HG02610 (cell line): Measurements from ENCODE around the gene PLPPR1.
A peak's percentile ranks its signal among the peaks of the same experiment; 100 is the strongest.
"Not testable (repeated sequence)": the region's sequence is repeated elsewhere in the genome, so short reads cannot be mapped to it uniquely, and the experiment has no call there.

Source experiments
- ATAC-seq: cut with Tn5 transposase; IDR thresholded peaks from one replicate; pipeline ENCODE4 v1.9.1; 2021; ENCODE audit warnings: mild to moderate bottlenecking, moderate library complexity; ENCODE audit not compliant: unreplicated experiment

Gene PLPPR1

GRCh38 chr9:101274971-101275768, 246.6 kb downstream of the PLPPR1 start:
- ATAC-seq = no peak

GRCh38 chr9:101275769-101276250, 247.3 kb downstream of the PLPPR1 start:
- no peak for ATAC-seq

GRCh38 chr9:101291043-101291442, 262.5 kb downstream of the PLPPR1 start:
- ATAC-seq = not testable (repeated sequence)

- ATAC-seq = no peak
These were observed 271.4 kb downstream of the PLPPR1 start for GRCh38 chr9:101299901-101300300.

DNA sequence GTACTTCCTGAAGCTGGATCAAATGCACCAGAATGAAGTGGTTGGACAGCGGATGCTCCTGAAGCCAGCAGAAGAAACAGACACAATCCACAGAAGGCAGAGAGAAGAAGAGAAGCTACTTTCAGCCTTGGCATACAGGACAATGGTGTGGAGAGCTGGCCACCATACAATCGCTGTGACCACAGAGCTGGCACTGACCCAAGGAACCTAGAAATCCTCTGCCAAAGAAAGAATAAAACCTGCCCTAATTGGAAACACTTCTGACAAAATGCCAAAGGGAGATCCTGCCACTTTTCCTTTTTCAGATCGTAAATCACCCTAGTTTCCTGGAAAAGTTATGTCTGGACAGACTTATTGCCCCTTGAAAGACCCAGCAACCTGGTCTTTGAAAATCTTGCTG, 278.5 kb downstream of the PLPPR1 start:
- ATAC-seq = no peak

- ATAC-seq = no peak
These were observed 279.1 kb downstream of the PLPPR1 start for GRCh38 chr9:101307524-101308213.

- no peak for ATAC-seq
These were observed 280.6 kb downstream of the PLPPR1 start for GRCh38 chr9:101309139-101309538.

DNA sequence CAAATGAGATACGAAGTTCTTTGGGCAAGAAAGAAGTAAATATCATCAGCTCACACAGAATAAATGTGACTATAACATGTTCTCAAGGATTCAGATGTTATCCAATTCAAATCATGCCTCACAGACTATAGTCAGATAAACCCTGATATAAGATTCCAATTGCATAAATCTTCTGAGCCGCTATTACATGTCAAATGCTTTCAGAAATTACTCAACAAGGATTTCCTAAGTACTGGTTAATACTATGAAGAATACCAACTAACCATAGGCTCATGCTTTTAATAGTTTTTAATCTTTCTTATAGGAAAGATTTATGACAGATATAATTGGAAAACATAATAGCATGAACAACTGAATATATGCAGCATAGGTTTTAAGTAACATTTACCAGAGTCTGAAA, 282.7 kb downstream of the PLPPR1 start:
- ATAC-seq = no peak

GRCh38 chr9:101311758-101312420, 283.4 kb downstream of the PLPPR1 start:
- ATAC-seq = peak; percentile 78

- ATAC-seq = no peak
These were observed 284.1 kb downstream of the PLPPR1 start for GRCh38 chr9:101312661-101313060.

GRCh38 chr9:101315112-101315450, 286.6 kb downstream of the PLPPR1 start:
- no peak for ATAC-seq

GRCh38 chr9:101317735-101318134, 289.2 kb downstream of the PLPPR1 start:
- no peak for ATAC-seq

GRCh38 chr9:101323129-101323528, 294.6 kb downstream of the PLPPR1 start:
- ATAC-seq = no peak

DNA sequence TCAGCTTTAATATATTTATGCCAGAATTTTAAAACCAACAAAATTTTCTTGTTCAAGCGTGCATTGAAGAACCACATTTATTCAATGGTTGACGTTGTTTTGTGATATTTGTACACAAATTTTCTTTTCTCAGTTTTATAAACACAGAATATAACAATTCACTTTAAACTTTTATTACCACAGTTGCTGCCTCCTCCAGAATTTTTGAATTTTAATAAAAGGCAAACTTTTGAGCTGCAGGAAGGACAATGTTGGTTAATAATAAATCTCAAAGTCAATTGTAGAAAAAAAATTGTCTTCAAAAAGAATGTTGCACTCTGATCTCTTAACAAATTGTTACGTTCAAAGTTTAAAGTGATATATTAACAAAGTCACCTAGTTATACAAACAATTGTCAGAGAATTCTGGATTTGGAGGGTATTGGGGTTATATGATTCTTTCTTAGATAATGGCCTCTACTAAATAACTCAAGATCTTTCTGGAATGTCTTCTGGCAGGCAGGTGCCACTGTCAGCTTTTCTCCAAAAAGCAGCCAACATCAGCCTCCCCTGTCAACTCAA, 295.8 kb downstream of the PLPPR1 start:
- no peak for ATAC-seq

DNA sequence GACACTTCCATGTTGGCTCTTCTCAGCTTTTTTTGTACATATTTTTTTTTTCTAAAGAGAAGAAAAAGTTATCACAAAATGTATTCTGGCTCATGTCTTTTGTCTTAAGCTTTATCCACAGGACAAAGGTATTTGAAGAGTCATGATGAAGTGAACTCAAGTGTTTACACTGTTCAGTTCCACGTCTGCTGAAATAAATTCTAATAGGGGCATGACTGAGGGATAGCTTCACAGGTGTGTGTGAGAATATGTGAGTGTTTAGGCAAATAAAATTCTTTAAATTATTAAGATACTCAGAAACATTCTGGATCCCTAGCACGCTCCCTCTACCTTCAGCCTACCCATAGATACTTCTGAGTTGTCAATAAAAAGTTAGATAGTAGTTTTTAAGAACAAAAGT, 296.5 kb downstream of the PLPPR1 start:
- no peak for ATAC-seq

DNA sequence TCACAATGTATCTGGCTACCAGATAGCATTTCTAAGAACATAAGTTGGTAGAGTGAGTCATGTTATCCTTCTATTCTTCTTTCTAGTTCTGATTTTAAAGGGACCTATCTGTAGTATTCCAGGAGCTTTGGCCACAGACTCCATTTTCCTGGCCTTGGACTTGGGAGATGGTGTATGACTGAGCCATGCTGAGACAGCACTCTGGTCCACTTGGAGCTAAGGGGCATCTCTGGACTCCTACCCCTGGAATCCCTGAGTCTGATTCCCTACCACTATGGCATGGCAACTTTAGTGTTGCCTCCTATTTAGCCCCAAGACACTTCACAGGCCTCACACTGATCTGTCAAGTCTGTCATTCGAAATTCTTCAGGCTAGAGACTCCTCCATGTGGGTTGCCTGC, 297.5 kb downstream of the PLPPR1 start:
- no peak for ATAC-seq

- ATAC-seq = no peak
These were observed 298.0 kb downstream of the PLPPR1 start for GRCh38 chr9:101326501-101326900.

DNA sequence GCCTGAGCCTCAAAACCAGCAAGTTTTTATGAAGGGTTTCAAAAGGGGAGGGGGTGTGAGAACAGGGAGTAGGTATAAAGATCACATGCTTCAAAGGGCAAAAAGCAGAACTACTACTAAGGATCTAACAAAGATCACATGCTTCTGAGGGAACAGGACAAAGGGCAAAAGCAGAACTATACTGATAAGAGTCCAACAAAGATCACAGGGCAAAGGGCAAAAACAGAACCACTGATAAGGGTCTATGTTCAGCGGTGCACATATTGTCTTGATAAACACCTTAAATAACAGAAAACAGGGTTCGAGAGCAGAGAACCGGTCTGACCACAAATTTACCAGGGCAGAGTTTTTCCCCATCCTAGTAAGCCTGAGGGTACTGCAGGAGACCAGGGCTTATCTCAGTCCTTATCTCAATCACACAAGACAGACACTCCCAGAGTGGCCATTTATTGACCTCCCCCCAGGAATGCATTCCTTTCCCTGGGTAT, 298.9 kb downstream of the PLPPR1 start:
- not testable (repeated sequence) for ATAC-seq

DNA sequence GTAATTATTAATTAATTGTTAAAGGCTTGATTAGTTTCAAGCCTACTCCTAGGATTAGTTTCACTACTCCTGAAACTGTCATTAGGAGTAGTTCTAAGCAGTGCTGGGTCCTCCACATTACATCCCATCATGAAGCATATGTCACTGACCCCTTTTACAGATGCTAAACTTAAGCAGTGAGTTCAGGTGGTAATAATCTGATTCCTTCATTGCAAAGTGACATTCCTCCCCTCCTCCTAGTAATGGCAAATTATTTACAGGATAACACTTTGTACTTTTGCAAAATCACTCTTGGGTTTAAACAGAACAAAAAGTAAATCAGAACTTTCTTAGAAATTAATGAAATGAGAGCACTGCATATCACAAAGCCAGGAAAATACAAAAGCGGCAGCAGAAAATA, 303.8 kb downstream of the PLPPR1 start:
- ATAC-seq = no peak

GRCh38 chr9:101333490-101333889, 305.0 kb downstream of the PLPPR1 start:
- ATAC-seq = no peak
